Hair follicle dermal papilla cell (primary cell): Measurements from ENCODE around the gene MGAT4C. TPM values are rescaled to one million over a fixed set of nuclear protein-coding genes. Genes with fewer than 3 reads are reported as not detected.

Experiments used
- total RNA-seq: library from RNA; depleted of rRNA; stranded (reverse); fragments of >200 nt; gene quantifications from 2 replicates; pipeline ENCODE4 v1.2.3, GENCODE V29; 2012

MGAT4C gene
- under 0.01 TPM in 1 of 2 replicates, not detected in the other for total RNA-seq

DNA sequence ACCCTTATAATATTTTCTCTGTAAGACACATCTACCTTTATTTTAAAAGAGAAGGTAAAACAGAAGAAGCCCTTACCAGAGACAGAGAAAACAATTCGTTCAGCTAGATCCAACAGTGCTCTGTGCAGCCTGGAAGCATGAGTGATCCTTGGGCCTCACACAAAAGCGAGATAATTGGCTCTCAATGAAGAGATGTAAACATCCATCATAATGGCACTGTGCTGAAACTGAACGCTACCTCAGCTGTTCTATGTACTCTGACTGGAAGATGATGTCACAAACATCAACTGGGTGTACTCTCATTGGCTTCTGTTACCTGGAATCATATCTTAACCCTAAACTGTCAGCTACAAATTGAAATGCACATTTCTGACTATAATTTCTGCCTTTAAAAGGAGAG lies at the start of gene MGAT4C:
TSS of gene MGAT4C (minus strand) at position 229 of the 400 bp plus-strand sequence.

